ENCODE data around the gene PRICKLE2. TPM values are rescaled to one million over a fixed set of nuclear protein-coding genes. Genes with fewer than 3 reads are reported as not detected.

Gene PRICKLE2
- total and polyA plus RNA-seq, 10 of the 15 experiments (the other 5 are each of a cell fraction or from before 2014, with no cell fraction given) = 0.11 to 2.6 (median 0.69) TPM

- ATAC-seq (no peak), DNase-seq (ENCODE audit: low read depth, low spot score) (no peak), FAIRE-seq (peak; percentile 27)
- Histone ChIP-seq H3K4me2 (ENCODE audit: control insufficient read depth, insufficient read depth) (no peak overlapping the region), H3K36me3 (ENCODE audit: control insufficient read depth in 2 of 2, insufficient read depth in 2 of 2, low read length in 1 of 2) (no peaks in the 10 kb centered on the region), H3K27ac (ENCODE audit: control insufficient read depth, insufficient read depth) (no peak overlapping the region), H3K79me2 (ENCODE audit: control insufficient read depth, insufficient read depth, low read length) (no peaks in the 10 kb centered on the region), H2AFZ (ENCODE audit: control insufficient read depth, low read depth, low read length) (no peak overlapping the region), H3K9me3 (replicated peaks; ENCODE audit: control insufficient read depth, insufficient read depth, low read length) (no peaks in the 10 kb centered on the region), H3K4me1 (ENCODE audit: control insufficient read depth, insufficient read depth, low read length) (no peaks in the 10 kb centered on the region), H3K27me3 (replicated peaks in 1 of 2; ENCODE audit: control insufficient read depth in 2 of 2, insufficient read depth in 2 of 2, low read length in 1 of 2) (no peaks in the 10 kb centered on the region), H3K4me3 (no peak overlapping the region), H3K9ac (ENCODE audit: control insufficient read depth, insufficient read depth, low read length) (no peak overlapping the region), H4K20me1 (ENCODE audit: control insufficient read depth, insufficient read depth) (no peaks in the 10 kb centered on the region)
- BruUV-seq (replicated peaks) = no TSS peak
- SMC1A ChIA-PET (ENCODE audit: uncharacterized antibody, unreplicated experiment) = interaction anchor here (1.1 to 1.6 kb wide), 5 partner anchors 10 to 95 kb away, joined by 3 to 5 read pairs (median 3); no protein-coding TSS in a partner anchor
- no peak for TF ChIP-seq SMC3 (IDR thresholded peaks at IDR 0.05; ENCODE audit: borderline replicate concordance, low read length)
- TF ChIP-seq ZNF687 (IDR thresholded peaks at IDR 0.05) = no peak
- no peak for TF ChIP-seq TARDBP (IDR thresholded peaks at IDR 0.05; ENCODE audit: borderline replicate concordance)
- no peak for TF ChIP-seq RELB (IDR thresholded peaks at IDR 0.05; ENCODE audit: low read depth)
- TF ChIP-seq BACH1 (IDR thresholded peaks at IDR 0.05; ENCODE audit: borderline replicate concordance) = no peak
- no peak for TF ChIP-seq HDAC2 (IDR thresholded peaks at IDR 0.05)
- RAD21 ChIA-PET (ENCODE audit: unreplicated experiment) = no interaction called here
- WGBS (ENCODE audit: insufficient coverage, insufficient replicate concordance, low lambda C conversion rate, missing lambda C conversion rate) = 13% methylated on average over 4 of the region's 4 CpGs
- intact Hi-C loops (cut with micrococcal nuclease; ENCODE audit: unreplicated experiment) = no loop called here
- CTCF ChIA-PET = no interaction called here
- in situ Hi-C loops (cut with MboI) = no loop called here
- POLR2A ChIA-PET = no interaction called here
Observed at GRCh38 chr3:64129106-64129505, 96.2 kb downstream of the PRICKLE2 start.

All from GM12878 (cell line).